Endodermal cell (in vitro differentiated cells): ENCODE results near the gene EPS8L3. TPM values are rescaled to one million over a fixed set of nuclear protein-coding genes. Genes with fewer than 3 reads are reported as not detected.

Experiments used
- DNase-seq: peaks from one replicate; pipeline ENCODE4 v3.0.0-alpha.2; 2017
- H3K27ac ChIP-seq: 2 replicates; pipeline ENCODE4 v1.5.1; 2013; ENCODE audit warnings: mild to moderate bottlenecking, low read depth, low read length, moderate library complexity
- H3K27me3 ChIP-seq: 2 replicates; pipeline ENCODE4 v1.6.1; 2013; ENCODE audit warnings: mild to moderate bottlenecking, low read length, moderate library complexity; ENCODE audit not compliant: insufficient read depth, control insufficient read depth, poor library complexity, severe bottlenecking
- H3K36me3 ChIP-seq: 2 replicates; pipeline ENCODE4 v1.7.0; 2013; ENCODE audit warnings: mild to moderate bottlenecking, low read length, moderate library complexity; ENCODE audit not compliant: control insufficient read depth, insufficient read depth
- H3K4me1 ChIP-seq: one replicate; pipeline ENCODE4 v1.7.0; 2013; ENCODE audit warnings: low read length; ENCODE audit not compliant: control insufficient read depth, insufficient read depth
- H3K4me3 ChIP-seq: 2 replicates; pipeline ENCODE4 v1.5.1; 2013; ENCODE audit warnings: mild to moderate bottlenecking, low read length, moderate library complexity
- H3K9ac ChIP-seq: 2 replicates; pipeline ENCODE4 v1.6.1; 2013; ENCODE audit warnings: mild to moderate bottlenecking, low read length, moderate library complexity; ENCODE audit not compliant: poor library complexity, severe bottlenecking; ENCODE audit errors: extremely low read depth
- H3K9me3 ChIP-seq: 2 replicates; pipeline ENCODE4 v1.6.1; 2013; ENCODE audit warnings: mild to moderate bottlenecking, low read length, moderate library complexity; ENCODE audit not compliant: control insufficient read depth
- H3K27ac Mint-ChIP-seq: 2 replicates; pipeline ENCODE4 v1.8.0; 2020; ENCODE audit warnings: mixed read lengths
- H3K27me3 Mint-ChIP-seq: 2 replicates; pipeline ENCODE4 v1.8.0; 2021; ENCODE audit warnings: mild to moderate bottlenecking, mixed read lengths; ENCODE audit not compliant: insufficient read depth
- H3K36me3 Mint-ChIP-seq: 2 replicates; pipeline ENCODE4 v1.8.0; 2020; ENCODE audit warnings: low read depth, mixed read lengths
- H3K4me1 Mint-ChIP-seq: 2 replicates; pipeline ENCODE4 v1.8.0; 2020; ENCODE audit warnings: mixed read lengths
- H3K4me3 Mint-ChIP-seq: 2 replicates; pipeline ENCODE4 v1.8.0; 2020; ENCODE audit warnings: mild to moderate bottlenecking, moderate library complexity, mixed read lengths
- H3K9me3 Mint-ChIP-seq: 2 replicates; pipeline ENCODE4 v1.8.0; 2020; ENCODE audit warnings: mild to moderate bottlenecking, mixed read lengths
- CTCF ChIP-seq: fragments of 200-600 bp; sonication (generic); conservative IDR thresholded peaks from 2 replicates; pipeline ENCODE4 v1.5.0; 2021; ENCODE audit warnings: antibody characterized with exemption, mild to moderate bottlenecking
- WGBS, 2 experiments: methylation state at CpG; one replicate each; pipeline versions ENCODE4 v1.1.5 to v1.1.7; 2013; ENCODE audit warnings: missing lambda C conversion rate in 2 of 2, mixed read lengths in 1 of 2; ENCODE audit not compliant: insufficient coverage in 1 of 2, insufficient read length in 1 of 2; 5-methylcytosine and 5-hydroxymethylcytosine counted together
- total RNA-seq, 2 donors: library from RNA; stranded (reverse); fragmentation: NEBNext Ultra II Directional in 1 of 2; extraction: Animal tissue kit (Norgen Biotek cat#: 25700) in 1 of 2; gene quantifications; 2 replicates in 1 of 2; 3 replicates in 1 of 2; pipeline ENCODE4 v1.2.1, GENCODE V29; 2021

EPS8L3 gene
- total RNA-seq, 2 donors from 2014 or later = not detected

- Histone ChIP-seq H3K27me3 (no peaks in the 10 kb centered on the region), H3K27ac (no peak overlapping the region), H3K4me3 (no peak overlapping the region), H3K4me1 (peaks cover 8% of the 10 kb centered on the region), H3K9me3 (no peaks in the 10 kb centered on the region), H3K9ac (no peak overlapping the region), H3K36me3 (no peaks in the 10 kb centered on the region)
- no peaks in the 10 kb centered on the region for H3K36me3 Mint-ChIP-seq
- WGBS, 2 experiments = 86 to 92% methylated on average over 9 to 19 of the region's 19 CpGs
- peaks cover 31% of the 10 kb centered on the region for H3K4me1 Mint-ChIP-seq
- peak; percentile 43 for DNase-seq
- H3K4me3 Mint-ChIP-seq = no peak overlapping the region
- no peak overlapping the region for H3K27ac Mint-ChIP-seq
- peaks cover 17% of the 10 kb centered on the region for H3K27me3 Mint-ChIP-seq
- no peak for TF ChIP-seq CTCF
- no peaks in the 10 kb centered on the region for H3K9me3 Mint-ChIP-seq
Observed at GRCh38 chr1:109787845-109788601, 24.3 kb upstream of the EPS8L3 start.

- Histone ChIP-seq H3K27ac (no peak overlapping the region), H3K9me3 (no peaks in the 10 kb centered on the region), H3K27me3 (no peaks in the 10 kb centered on the region), H3K4me3 (no peak overlapping the region), H3K4me1 (peaks cover 15% of the 10 kb centered on the region), H3K36me3 (no peaks in the 10 kb centered on the region), H3K9ac (no peak overlapping the region)
- WGBS, 2 experiments = 91 to 95% methylated on average over 8 to 9 of the region's 9 CpGs
- TF ChIP-seq CTCF = no peak
- Mint-ChIP-seq H3K27ac (no peak overlapping the region), H3K9me3 (no peaks in the 10 kb centered on the region), H3K4me1 (peaks cover 33% of the 10 kb centered on the region), H3K4me3 (no peak overlapping the region), H3K27me3 (peaks cover 17% of the 10 kb centered on the region), H3K36me3 (no peaks in the 10 kb centered on the region)
- peak; percentile 32 for DNase-seq
Observed at GRCh38 chr1:109787211-109787844, 23.6 kb upstream of the EPS8L3 start.

GRCh38 chr1:109786531-109787021, 22.9 kb upstream of the EPS8L3 start:
- no peak overlapping the region for H3K9ac ChIP-seq
- no peaks in the 10 kb centered on the region for H3K27me3 ChIP-seq
- H3K36me3 ChIP-seq = no peaks in the 10 kb centered on the region
- H3K4me3 ChIP-seq = no peak overlapping the region
- Mint-ChIP-seq H3K4me1 (peaks cover 25% of the 10 kb centered on the region), H3K4me3 (no peak overlapping the region), H3K27me3 (peaks cover 17% of the 10 kb centered on the region), H3K9me3 (no peaks in the 10 kb centered on the region), H3K36me3 (no peaks in the 10 kb centered on the region), H3K27ac (no peak overlapping the region)
- peaks cover 15% of the 10 kb centered on the region for H3K4me1 ChIP-seq
- 93 to 95% methylated on average over 4 to 6 of the region's 6 CpGs for WGBS, 2 experiments
- DNase-seq = peak; percentile 36
- TF ChIP-seq CTCF = no peak
- no peaks in the 10 kb centered on the region for H3K9me3 ChIP-seq
- no peak overlapping the region for H3K27ac ChIP-seq
